HEK293 (cell line): Measurements from ENCODE around the gene ASB8.

ENCODE experiments used
- ATF2 ChIP-seq: fragments of 450-650 bp; formaldehyde crosslinking; IDR thresholded peaks from 2 replicates; pipeline ENCODE4 v1.5.1; 2016; ENCODE audit warnings: missing biosample characterization, missing genetic modification characterization, low read depth
- ELK4 ChIP-seq: IDR thresholded peaks from 2 replicates; pipeline ENCODE4 v1.6.1; 2011; ENCODE audit warnings: mild to moderate bottlenecking, low read depth, low read length, borderline replicate concordance
- GLI2 ChIP-seq: fragments of 450-650 bp; formaldehyde crosslinking; IDR thresholded peaks from 2 replicates; pipeline ENCODE4; 2017; ENCODE audit warnings: missing biosample characterization, missing genetic modification characterization, low read depth, borderline replicate concordance
- KLF17 ChIP-seq: fragments of 450-650 bp; formaldehyde crosslinking; IDR thresholded peaks from 2 replicates; pipeline ENCODE4 v1.5.1; 2016; ENCODE audit warnings: missing biosample characterization, missing genetic modification characterization
- OSR2 ChIP-seq: fragments of 450-650 bp; formaldehyde crosslinking; IDR thresholded peaks from 2 replicates; pipeline ENCODE4 v1.5.1; 2016; ENCODE audit warnings: missing biosample characterization, missing genetic modification characterization
- YY1 ChIP-seq: fragments of 450-650 bp; formaldehyde crosslinking; IDR thresholded peaks from 2 replicates; pipeline ENCODE4 v1.5.1; 2018; ENCODE audit warnings: missing biosample characterization, missing genetic modification characterization
- ZNF133 ChIP-seq: fragments of 450-650 bp; formaldehyde crosslinking; IDR thresholded peaks from 2 replicates; pipeline ENCODE4 v1.5.1; 2016; ENCODE audit warnings: missing biosample characterization, missing genetic modification characterization
- ZNF146 ChIP-seq: fragments of 450-650 bp; formaldehyde crosslinking; IDR thresholded peaks from 2 replicates; pipeline ENCODE4 v1.5.1; 2016; ENCODE audit warnings: missing biosample characterization, missing genetic modification characterization
- ZNF2 ChIP-seq: fragments of 450-650 bp; formaldehyde crosslinking; IDR thresholded peaks from 2 replicates; pipeline ENCODE4 v1.5.1; 2016; ENCODE audit warnings: missing biosample characterization, missing genetic modification characterization
- ZNF223 ChIP-seq: fragments of 450-650 bp; formaldehyde crosslinking; IDR thresholded peaks from 2 replicates; pipeline ENCODE4 v1.5.1; 2016; ENCODE audit warnings: missing biosample characterization, missing genetic modification characterization
- ZNF341 ChIP-seq: fragments of 450-650 bp; formaldehyde crosslinking; IDR thresholded peaks from 2 replicates; pipeline ENCODE4; 2016; ENCODE audit warnings: low read depth, missing biosample characterization, missing genetic modification characterization
- ZNF350 ChIP-seq: fragments of 450-650 bp; formaldehyde crosslinking; IDR thresholded peaks from 2 replicates; pipeline ENCODE4 v1.5.0; 2017; ENCODE audit warnings: missing biosample characterization, mild to moderate bottlenecking, missing genetic modification characterization
- ZNF416 ChIP-seq: fragments of 450-650 bp; formaldehyde crosslinking; IDR thresholded peaks from 2 replicates; pipeline ENCODE4 v1.5.1; 2016; ENCODE audit warnings: missing biosample characterization, missing genetic modification characterization
- ZNF426 ChIP-seq: fragments of 450-650 bp; formaldehyde crosslinking; IDR thresholded peaks from 2 replicates; pipeline ENCODE4 v1.5.1; 2017; ENCODE audit warnings: missing biosample characterization, missing genetic modification characterization, mild to moderate bottlenecking, inconsistent platforms, moderate library complexity
- ZNF433 ChIP-seq: fragments of 450-650 bp; formaldehyde crosslinking; IDR thresholded peaks from 2 replicates; pipeline ENCODE4 v1.5.1; 2016; ENCODE audit warnings: missing biosample characterization, missing genetic modification characterization, low read depth
- ZNF580 ChIP-seq: fragments of 450-650 bp; formaldehyde crosslinking; IDR thresholded peaks from 2 replicates; pipeline ENCODE4 v1.5.1; 2016; ENCODE audit warnings: missing biosample characterization, missing genetic modification characterization
- ZNF585B ChIP-seq: fragments of 450-650 bp; formaldehyde crosslinking; IDR thresholded peaks from 2 replicates; pipeline ENCODE4 v1.5.1; 2016; ENCODE audit warnings: missing biosample characterization, missing genetic modification characterization
- ZNF626 ChIP-seq: fragments of 450-650 bp; sonication (Bioruptor Pico); formaldehyde crosslinking; IDR thresholded peaks from 2 replicates; pipeline ENCODE4 v1.5.1; 2018; ENCODE audit warnings: missing biosample characterization, missing genetic modification characterization, inconsistent platforms
- ZNF645 ChIP-seq: fragments of 450-650 bp; formaldehyde crosslinking; IDR thresholded peaks from 2 replicates; pipeline ENCODE4; 2016; ENCODE audit warnings: missing biosample characterization, missing genetic modification characterization
- ZNF677 ChIP-seq: fragments of 450-650 bp; IDR thresholded peaks from 2 replicates; pipeline ENCODE4 v1.5.0; 2018; ENCODE audit warnings: missing biosample characterization, mild to moderate bottlenecking, missing genetic modification characterization, moderate library complexity
- ZNF701 ChIP-seq: fragments of 450-650 bp; formaldehyde crosslinking; IDR thresholded peaks from 2 replicates; pipeline ENCODE4 v1.5.1; 2016; ENCODE audit warnings: missing biosample characterization, missing genetic modification characterization
- ZNF747 ChIP-seq: fragments of 450-650 bp; formaldehyde crosslinking; IDR thresholded peaks from 2 replicates; pipeline ENCODE4 v1.5.1; 2016; ENCODE audit warnings: missing biosample characterization, missing genetic modification characterization
- ZNF76 ChIP-seq: fragments of 450-650 bp; formaldehyde crosslinking; IDR thresholded peaks from 2 replicates; pipeline ENCODE4; 2016; ENCODE audit warnings: low read depth, missing biosample characterization, missing genetic modification characterization, borderline replicate concordance
- ZNF776 ChIP-seq: fragments of 450-650 bp; formaldehyde crosslinking; IDR thresholded peaks from 2 replicates; pipeline ENCODE4 v1.5.0; 2017; ENCODE audit warnings: missing biosample characterization, missing genetic modification characterization, borderline replicate concordance
- ZNF777 ChIP-seq: fragments of 450-650 bp; formaldehyde crosslinking; IDR thresholded peaks from 2 replicates; pipeline ENCODE4 v1.5.1; 2017; ENCODE audit warnings: missing biosample characterization, missing genetic modification characterization, borderline replicate concordance
- ZNF792 ChIP-seq: fragments of 450-650 bp; formaldehyde crosslinking; IDR thresholded peaks from 2 replicates; pipeline ENCODE4 v1.5.1; 2016; ENCODE audit warnings: missing biosample characterization, missing genetic modification characterization
- ZSCAN30 ChIP-seq: fragments of 450-650 bp; IDR thresholded peaks from 2 replicates; pipeline ENCODE4 v1.5.1; 2018; ENCODE audit warnings: missing biosample characterization, mild to moderate bottlenecking, missing genetic modification characterization, moderate library complexity
- ZSCAN5A ChIP-seq: fragments of 450-650 bp; formaldehyde crosslinking; IDR thresholded peaks from 2 replicates; pipeline ENCODE4 v1.5.1; 2016; ENCODE audit warnings: missing biosample characterization, missing genetic modification characterization

Gene ASB8

GRCh38 chr12:48119078-48119833 lies 38.1 kb downstream of the ASB8 start, which contains the start of gene PFKM (continued):
- no peak for TF ChIP-seq ZNF350 (tag by site-specific recombination)
- TF ChIP-seq ZNF2 (tag by site-specific recombination), result 0 out of 2 replicates have a peak, but pooled peaks have one; percentile 52
- no peak for TF ChIP-seq OSR2 (tag by site-specific recombination)
- no peak for TF ChIP-seq ZNF585B (tag by site-specific recombination)
- TF ChIP-seq ZSCAN30 (tag by site-specific recombination), result no peak
- no peak for TF ChIP-seq GLI2
- TF ChIP-seq KLF17 (tag by site-specific recombination), result no peak
- TF ChIP-seq ZNF792 (tag by site-specific recombination), result no peak
- no peak for TF ChIP-seq ZNF416 (tag by site-specific recombination)
- TF ChIP-seq ZNF341 (tag by site-specific recombination), result peak; percentile 59; the same call in 1 of the 2 replicates
- no peak for TF ChIP-seq ZNF747 (tag by site-specific recombination)
- TF ChIP-seq ZNF701, result no peak
- TF ChIP-seq YY1 (tag by site-specific recombination), result no peak; the same call in 1 of the 2 replicates
- peak; percentile 87 for TF ChIP-seq ZNF76 (tag by site-specific recombination)
- TF ChIP-seq ZNF776 (tag by site-specific recombination), result no peak
- no peak for TF ChIP-seq ZNF133 (tag by site-specific recombination)
- TF ChIP-seq ZNF580 (tag by site-specific recombination), result no peak
- no peak for TF ChIP-seq ZNF626 (tag by site-specific recombination)
- TF ChIP-seq ZNF677 (tag by site-specific recombination), result no peak
- TF ChIP-seq ZNF645, result no peak
- TF ChIP-seq ATF2 (tag by site-specific recombination), result no peak
- no peak for TF ChIP-seq ZSCAN5A (tag by site-specific recombination)
- TF ChIP-seq ZNF777, result no peak
- TF ChIP-seq ZNF433, result no peak
- no peak for TF ChIP-seq ELK4
- TF ChIP-seq ZNF146 (tag by site-specific recombination), result no peak
- TF ChIP-seq ZNF426, result no peak
- TF ChIP-seq ZNF223 (tag by site-specific recombination), result no peak
